IPS-NIHi7 (cell line): Measurements from ENCODE around the gene SLC13A2.

Source experiments
- DNase-seq: peaks from one replicate; pipeline ENCODE4 v3.0.0; 2012; ENCODE audit warnings: mixed read lengths; ENCODE audit errors: extremely low spot score

The SLC13A2 gene

DNA sequence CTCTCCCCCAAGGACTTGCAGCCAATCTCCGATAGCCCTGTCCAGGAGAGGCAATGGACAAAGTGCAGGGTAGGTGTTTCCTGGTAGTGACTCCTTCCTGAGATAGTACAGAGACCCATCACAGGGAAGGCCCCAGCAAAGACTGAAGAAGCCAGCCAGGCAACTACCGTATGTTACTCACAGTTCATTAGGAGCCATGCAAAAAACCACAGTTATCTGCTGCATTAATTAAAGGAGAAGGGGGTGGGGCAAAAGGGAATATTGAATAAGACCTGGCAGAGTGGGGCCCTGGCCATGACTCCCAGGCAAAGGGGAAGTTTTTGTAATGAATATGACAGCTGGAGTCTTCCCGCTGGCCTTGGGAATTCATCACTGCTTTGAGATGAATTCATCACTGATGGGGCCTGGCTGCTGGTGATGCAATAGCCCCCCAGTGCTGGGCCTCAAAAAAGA, 2.5 kb upstream of the SLC13A2 start:
- DNase-seq: peak; percentile 11

DNA sequence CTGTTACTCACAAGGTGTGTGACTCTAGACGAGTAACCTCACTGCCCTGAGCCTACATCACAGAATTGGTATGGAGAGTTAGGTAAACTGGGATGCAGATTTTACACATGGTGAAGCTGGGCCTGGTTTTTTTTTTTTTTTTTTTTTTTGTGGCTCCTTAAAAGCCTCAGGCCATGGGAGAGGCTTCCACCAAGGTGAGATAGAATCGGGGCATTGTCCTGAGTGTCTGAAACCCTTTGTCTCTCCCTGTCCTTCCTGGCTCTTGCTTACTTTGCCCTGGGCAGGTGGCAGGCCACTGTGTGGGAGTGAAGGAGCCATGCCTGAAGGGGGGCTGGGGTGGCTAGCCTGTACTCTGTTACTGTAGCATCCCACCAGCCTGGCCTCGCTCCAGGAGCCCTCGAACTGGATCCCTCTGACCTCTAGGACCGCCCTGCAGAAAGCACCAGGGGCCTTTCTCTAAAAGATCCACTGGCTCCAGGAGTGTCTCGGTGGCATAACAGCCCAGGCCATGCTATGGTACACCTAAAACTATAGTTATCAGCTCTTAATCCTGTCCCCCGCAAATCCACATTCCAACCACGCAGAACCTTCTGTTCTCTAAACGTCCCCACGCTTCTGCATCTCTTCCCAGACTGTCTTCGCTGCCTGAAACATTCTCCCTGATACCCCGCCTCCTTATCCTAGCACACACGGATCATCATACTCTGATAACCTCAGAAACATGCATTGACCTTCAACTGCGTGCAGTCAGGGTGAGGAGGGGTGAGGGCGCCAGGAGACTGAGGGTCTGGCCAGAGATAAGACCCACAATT, 1.7 kb upstream of the SLC13A2 start:
- no peak for DNase-seq

- no peak for DNase-seq
These were observed 460 bp upstream of the SLC13A2 start for GRCh38 chr17:28472871-28473497.

DNA sequence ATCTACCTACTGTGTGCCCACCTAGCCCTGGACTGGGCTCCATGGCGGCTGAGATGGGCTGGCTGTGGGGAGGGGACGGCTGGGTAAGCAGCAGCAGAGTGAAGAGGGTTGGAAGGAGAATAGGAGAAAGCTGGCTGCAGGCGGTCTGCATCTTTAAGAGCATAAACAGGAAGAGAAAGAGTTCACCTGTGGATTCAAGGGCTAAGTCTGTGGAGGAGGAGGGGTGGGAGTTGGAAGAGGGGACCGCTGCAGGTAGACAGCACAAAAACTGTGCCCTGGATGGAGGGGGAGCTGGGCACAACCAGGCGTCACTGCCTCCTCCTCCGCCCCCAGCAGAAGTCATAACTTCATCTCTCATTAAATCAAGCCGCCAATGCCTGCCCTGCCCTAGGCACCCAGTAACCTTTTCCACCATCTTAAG, 677 bp downstream of the SLC13A2 start:
- no peak for DNase-seq

DNA sequence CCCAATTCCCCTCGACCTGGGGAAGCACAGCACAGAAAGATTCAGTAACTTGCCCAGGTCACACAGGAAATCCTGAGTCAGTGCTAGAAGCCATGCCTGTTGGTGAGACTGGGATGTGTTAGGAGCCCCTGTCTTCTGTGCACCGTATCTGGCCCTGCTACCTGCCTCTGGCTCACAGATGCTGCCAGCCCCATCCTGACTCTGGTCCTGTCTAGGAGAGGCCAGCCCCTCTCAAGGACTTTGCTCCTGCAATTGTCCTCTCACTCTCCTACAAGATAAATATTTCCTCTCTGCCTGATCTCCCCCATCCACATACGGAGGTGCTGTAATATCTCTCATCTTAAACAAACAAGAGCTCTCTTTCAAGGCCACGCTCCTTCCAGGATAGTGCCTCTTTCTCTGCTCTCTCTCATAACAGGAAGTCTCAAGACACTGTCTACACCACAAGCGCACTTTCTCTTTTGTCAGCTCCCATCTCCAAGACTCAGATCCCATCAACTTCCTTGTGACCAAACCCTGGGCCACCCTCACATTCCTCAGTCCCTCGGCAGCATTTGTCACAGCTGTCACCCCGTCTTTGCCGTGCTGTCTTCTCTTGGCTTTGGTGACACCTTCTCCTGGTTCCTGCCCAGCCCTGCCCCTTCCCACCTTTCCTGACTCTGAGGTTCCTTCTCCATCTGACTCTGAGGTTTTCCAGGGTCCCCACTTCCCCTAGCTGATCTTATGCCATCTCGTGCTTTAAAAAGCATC, 1.9 kb downstream of the SLC13A2 start:
- no peak for DNase-seq

DNA sequence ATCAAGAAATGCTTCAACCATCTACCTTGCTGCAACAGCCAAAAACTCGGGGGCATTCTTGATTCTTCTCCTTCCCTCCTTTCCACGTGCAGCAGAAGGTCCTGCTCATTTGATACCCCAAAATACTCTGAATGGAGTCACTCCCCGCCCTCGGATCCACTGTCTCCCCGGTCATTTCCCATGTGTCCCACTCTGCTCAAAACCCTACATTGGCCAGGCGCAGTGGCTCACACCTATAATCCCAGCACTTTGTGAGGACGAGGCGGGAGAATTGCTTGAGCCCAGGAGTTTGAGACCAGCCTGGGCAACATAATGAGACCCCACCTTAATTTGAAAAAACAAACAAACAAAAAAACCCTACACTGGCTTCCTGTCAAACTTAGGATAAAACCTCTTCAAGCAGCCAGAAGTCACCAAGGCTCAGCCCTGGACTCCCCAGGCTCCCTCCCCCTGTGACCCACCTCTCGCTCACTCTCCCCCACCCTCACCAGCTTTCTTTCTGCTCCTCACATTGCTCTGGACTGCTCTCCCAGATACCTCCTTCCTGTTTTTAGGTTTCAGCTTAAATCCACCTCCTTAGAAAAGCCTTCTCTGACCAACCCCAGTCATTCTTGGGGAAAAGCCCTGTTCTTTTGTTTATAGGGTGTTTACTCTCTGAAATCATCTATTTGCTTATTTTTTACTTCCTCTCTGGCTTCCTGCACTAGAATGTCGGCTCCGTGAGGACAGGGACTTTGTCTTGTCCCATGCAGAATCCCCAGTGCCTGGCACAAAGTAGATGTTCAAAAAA, 2.8 kb downstream of the SLC13A2 start:
- DNase-seq: no peak

DNA sequence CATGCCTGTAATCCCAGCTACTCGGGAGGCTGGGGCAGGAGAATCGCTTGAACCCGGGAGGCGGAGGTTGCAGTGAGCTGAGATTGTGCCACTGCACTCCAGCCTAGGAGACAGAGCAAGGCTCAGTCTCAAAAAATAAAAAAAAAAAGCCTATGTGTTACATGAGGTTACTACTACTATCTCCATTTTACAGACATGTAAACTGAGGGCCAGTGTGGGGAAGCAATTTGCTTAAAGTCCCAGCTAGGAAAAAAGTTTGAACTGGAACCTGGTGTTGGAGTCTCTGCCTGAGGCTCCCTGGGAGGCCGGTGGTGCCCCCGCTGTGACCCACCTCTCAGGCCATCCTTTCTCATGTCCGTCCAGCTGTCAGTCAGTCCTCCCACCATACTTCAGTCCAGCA, 4.5 kb downstream of the SLC13A2 start:
- no peak for DNase-seq

DNA sequence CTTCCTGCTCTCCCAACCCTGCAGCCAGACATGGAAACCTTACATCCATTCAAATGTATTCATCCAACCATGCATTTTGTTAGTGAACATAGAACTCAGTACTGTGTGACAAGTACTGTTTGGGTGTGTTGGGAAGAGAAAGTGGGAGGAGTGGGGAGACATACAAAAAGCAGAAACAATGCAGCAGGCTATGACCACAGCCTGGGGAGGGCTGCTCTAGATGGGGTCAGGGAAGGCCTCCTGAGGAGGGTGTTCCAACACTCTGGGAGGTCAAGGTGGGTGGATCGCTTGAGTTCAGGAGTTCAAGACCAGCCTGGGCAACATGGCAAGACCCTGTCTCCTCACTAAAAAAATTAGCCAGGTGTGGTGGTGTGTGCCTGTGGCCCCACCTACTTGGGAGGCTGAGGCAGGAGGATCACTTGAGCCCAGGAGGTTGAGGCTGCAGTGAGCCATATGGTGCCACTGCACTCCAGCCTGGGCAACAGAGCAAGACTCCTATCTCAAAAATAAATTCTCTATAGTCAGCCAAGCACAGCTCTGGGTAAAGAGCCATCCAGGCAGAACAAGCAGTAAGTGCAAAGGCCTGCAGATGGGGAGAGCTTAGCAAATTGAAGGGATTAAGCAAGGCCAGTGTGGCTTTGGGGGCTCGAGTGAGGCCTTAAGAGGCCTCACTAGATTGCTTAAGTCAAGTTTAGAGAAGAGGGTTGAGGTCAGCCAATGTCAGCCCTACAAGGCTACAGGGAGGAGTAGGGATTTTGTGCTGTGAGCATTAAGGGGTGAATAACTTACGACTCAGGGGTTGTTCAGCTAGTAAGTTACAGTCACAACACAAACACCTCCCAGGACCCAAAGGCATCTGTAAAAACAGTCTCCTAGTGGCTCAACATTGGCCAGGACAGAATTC, 5.5 kb downstream of the SLC13A2 start:
- DNase-seq: no peak

- DNase-seq: no peak
These were observed 6.8 kb downstream of the SLC13A2 start for GRCh38 chr17:28480278-28480677.

DNA sequence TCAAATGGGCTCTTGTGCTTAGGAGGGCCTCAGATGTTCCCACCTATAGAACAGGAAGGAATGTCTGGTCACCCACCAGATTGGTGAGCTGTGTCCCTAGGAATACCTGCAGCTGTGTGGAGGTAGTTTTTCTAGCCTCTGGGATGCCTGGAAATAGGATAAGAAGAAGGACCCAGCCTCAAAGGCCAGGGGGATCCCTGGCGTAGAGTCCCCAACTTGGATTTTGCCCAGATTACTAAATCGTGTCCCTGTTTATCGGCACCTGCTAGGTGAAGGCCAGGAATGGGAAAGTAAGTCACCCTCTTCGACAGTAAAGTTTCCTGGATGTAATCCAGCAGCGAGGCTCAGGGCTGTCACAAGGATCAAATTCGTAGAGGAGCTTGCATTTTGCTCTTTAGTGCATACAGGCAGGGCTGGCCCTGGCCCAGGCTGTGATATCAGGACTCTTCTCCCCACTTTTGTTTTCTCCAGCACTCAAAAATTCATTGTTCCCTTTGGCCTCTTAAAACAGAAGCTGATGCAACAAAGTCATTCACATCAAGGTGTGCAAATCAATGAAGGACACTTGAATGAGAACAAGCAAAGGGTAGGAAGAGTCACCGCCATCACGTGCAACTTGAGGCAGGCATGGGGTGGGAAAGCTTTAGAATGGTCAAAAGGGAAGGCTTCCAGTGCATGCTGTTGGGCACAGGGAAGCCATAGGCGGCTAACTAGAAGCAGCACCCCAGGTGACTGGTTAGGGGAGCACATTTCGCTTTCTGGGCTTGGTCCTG, 7.5 kb downstream of the SLC13A2 start:
- no peak for DNase-seq

DNA sequence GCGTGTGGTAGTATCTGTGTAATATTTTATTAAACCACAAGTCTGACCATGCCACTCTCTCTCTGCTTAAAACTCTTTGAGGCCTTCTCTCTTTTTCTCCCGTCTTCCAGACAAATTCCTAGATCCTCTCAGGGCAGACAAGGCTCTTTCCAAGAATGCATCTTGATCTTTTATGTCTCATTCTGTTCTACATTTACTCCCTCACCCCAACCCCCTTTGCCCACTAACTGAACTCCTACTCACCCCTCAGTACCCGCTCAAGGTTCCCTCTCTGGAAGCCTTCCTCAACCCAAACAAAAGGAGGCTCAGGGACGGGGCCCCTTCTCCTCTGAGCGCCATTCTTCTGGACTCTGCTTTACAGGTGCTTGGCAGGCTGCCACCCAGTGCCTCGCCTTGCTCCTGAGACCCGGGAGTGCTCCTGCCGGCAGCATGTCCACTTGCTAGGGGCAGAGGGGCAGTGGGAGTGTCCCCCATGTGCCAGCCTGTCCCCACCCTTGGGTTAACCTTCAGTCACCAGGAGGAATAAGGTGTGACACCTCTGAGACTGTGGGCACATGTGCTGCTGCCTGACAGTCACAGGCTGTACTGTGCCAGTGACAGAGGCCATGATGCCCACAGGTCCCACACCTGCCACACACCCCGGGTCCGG, 9.2 kb downstream of the SLC13A2 start:
- no peak for DNase-seq

GRCh38 chr17:28484296-28484695, 10.9 kb downstream of the SLC13A2 start:
- DNase-seq: no peak

GRCh38 chr17:28485049-28485448, 11.6 kb downstream of the SLC13A2 start:
- DNase-seq: no peak

GRCh38 chr17:28487881-28488532, 14.6 kb downstream of the SLC13A2 start:
- DNase-seq: no peak

GRCh38 chr17:28488533-28489276, 15.3 kb downstream of the SLC13A2 start:
- no peak for DNase-seq

DNA sequence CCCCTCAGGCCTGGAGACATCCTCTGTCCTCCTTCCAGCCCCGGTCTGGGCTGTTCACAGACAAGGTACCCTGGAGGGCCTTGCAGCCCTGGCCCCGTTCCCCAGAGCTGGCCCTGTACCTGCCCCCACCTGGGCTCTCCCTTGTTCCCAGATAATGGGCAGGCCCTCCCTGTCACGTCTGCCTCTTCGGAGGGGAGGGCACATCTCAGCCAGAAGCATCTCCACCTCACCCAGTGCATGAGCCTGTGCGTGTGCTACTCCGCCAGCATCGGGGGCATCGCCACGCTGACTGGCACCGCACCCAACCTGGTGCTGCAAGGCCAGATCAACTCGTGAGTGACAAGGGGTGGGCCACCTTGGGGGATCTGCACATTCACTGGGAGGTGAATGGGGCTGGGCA, 17.8 kb downstream of the SLC13A2 start:
- DNase-seq: no peak

- DNase-seq: no peak
These were observed 18.4 kb downstream of the SLC13A2 start for GRCh38 chr17:28491860-28492259.
